ENCODE data around the gene FCER1G.
A peak's percentile ranks its signal among the peaks of the same experiment; 100 is the strongest.

Gene FCER1G

DNA sequence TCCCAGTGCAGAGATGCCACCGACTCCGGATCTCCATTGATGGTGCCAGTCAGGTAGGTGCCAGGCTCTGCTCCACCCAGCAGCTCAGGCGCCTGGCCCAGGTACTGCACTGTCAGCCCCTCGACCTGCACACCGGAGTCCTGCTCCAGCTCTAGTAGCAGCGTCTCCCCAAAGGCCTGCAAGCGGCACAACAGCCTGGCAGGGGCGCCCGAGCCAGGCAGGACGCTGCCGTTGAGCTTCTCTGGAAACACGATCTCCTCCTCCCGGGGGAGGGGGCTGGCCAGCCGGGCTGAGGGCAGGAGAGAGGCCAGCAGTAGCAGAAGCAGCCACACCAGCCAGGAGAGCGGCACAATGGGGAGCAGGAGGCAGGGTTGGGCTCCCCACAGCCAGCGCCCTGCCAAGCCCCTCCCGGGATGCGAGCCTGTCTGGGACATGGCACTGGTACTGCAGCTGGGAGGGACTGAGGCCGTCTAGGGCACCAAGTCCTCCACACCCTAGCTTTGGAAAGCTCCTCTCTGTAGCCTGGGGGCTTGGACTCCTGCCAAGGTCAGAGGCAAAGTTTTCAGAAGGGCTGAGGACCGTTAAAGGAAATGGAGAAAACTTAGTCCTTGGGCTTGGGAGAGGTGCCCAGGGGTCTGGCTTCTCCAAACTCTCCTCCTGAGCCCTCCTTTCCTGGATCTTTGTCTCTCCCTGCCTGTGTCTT is 16.8 kb upstream of the FCER1G start:
- no peak for DNase-seq
- H3K9me3 ChIP-seq (ENCODE audit: control extremely low read depth in 1 of 5, control insufficient read depth in 4 of 5, insufficient read depth in 2 of 5, low read depth in 1 of 5, low read length in 4 of 5): no peaks in the 10 kb centered on the region
- WGBS (ENCODE audit: insufficient coverage): 86% methylated on average over 20 of the region's 20 CpGs
- H3K36me3 ChIP-seq (ENCODE audit: control insufficient read depth in 4 of 4, insufficient read depth in 4 of 4, low read length in 3 of 4): no peaks in the 10 kb centered on the region
- H3K4me1 ChIP-seq (ENCODE audit: control extremely low read depth in 1 of 4, control insufficient read depth in 4 of 4, insufficient read depth in 4 of 4, low read length in 3 of 4): peaks cover 0 to 48% (median 37%) of the 10 kb centered on the region in 4 experiments
- no peaks in the 10 kb centered on the region for H3K27me3 ChIP-seq (replicated peaks in 2 of 5; ENCODE audit: control insufficient read depth in 4 of 5, insufficient read depth in 5 of 5, low read length in 4 of 5)
- H3K4me3 ChIP-seq (ENCODE audit: control insufficient read depth in 1 of 7, extremely low read depth in 1 of 7, insufficient read depth in 4 of 7, low read depth in 2 of 7, low read length in 6 of 7): no peak overlapping the region
- POLR2A ChIA-PET: interaction anchor here (0.6 kb wide), 1 partner anchor 126 kb away, joined by 3 read pairs; no protein-coding TSS in a partner anchor
- CTCF ChIA-PET: interaction anchor here (0.8 to 3.5 kb wide), 7 partner anchors 9 to 184 kb away, joined by 3 to 15 read pairs (median 3); partner anchors contain the start of gene TOMM40L
- no peak overlapping the region for H3K27ac ChIP-seq (ENCODE audit: insufficient read depth in 1 of 2, low read depth in 1 of 2, low read length in 2 of 2, poor library complexity in 1 of 2, severe bottlenecking in 2 of 2)

GRCh38 chr1:161198897-161199431 is 16.1 kb upstream of the FCER1G start, which contains the start of gene ADAMTS4:
Gene ADAMTS4 (minus strand): TSS chr1:161199054. CDS start chr1:161198627, 427 bp downstream.
- no peaks in the 10 kb centered on the region for H3K27me3 ChIP-seq (replicated peaks in 2 of 5; ENCODE audit: control insufficient read depth in 4 of 5, insufficient read depth in 5 of 5, low read length in 4 of 5)
- ChIA-PET CTCF (interaction anchor here (0.8 to 3.5 kb wide), 8 partner anchors 10 to 184 kb away, joined by 3 to 15 read pairs (median 3); partner anchors contain the start of gene TOMM40L), POLR2A (interaction anchor here (0.6 kb wide), 1 partner anchor 127 kb away, joined by 3 read pairs; no protein-coding TSS in a partner anchor)
- no peak within 1 kb of the TSS for H3K4me3 ChIP-seq (ENCODE audit: control insufficient read depth in 1 of 7, extremely low read depth in 1 of 7, insufficient read depth in 4 of 7, low read depth in 2 of 7, low read length in 6 of 7)
- no peaks in the 10 kb centered on the region for H3K9me3 ChIP-seq (ENCODE audit: control extremely low read depth in 1 of 5, control insufficient read depth in 4 of 5, insufficient read depth in 2 of 5, low read depth in 1 of 5, low read length in 4 of 5)
- H3K36me3 ChIP-seq (ENCODE audit: control insufficient read depth in 4 of 4, insufficient read depth in 4 of 4, low read length in 3 of 4): peaks cover 0 to 3% (median 1%) of the 10 kb centered on the region in 4 experiments
- peaks cover 0 to 54% (median 39%) of the 10 kb centered on the region in 4 experiments for H3K4me1 ChIP-seq (ENCODE audit: control extremely low read depth in 1 of 4, control insufficient read depth in 4 of 4, insufficient read depth in 4 of 4, low read length in 3 of 4)
- WGBS (ENCODE audit: insufficient coverage): 86% methylated on average over 9 of the region's 11 CpGs
- H3K27ac ChIP-seq (ENCODE audit: insufficient read depth in 1 of 2, low read depth in 1 of 2, low read length in 2 of 2, poor library complexity in 1 of 2, severe bottlenecking in 2 of 2): no peak within 1 kb of the TSS
- DNase-seq: no peak

DNA sequence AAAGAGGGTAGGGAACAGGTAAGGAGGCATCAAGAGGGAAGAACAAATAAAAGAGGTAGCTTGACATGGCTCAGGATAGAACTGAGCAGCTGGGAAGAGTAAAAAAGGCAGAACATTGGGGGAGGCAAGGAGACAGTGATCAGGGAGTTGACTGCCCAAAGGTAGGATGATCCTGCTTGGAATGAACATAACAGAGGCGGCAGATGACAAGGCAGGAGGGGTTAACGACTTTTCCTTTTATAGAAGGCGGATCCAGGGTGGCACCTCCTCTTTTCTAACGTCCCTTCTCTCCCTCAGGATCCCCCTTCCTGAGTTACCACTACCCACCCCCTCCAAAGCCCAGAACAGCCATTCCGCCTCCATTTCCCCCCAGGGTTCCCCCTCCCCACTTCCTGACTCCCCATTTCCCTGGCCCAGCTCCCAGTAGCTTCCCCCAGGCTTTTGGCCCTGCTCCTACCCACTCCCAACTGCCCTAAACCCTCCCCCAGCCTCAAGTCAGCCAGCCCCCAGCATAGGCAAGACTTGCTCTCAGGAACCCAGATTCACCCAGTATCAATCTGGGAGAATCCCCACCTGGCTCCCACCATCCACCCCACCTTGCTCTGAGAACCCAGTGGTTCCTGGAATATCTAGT is 15.5 kb upstream of the FCER1G start:
- H3K27me3 ChIP-seq (replicated peaks in 2 of 5; ENCODE audit: control insufficient read depth in 4 of 5, insufficient read depth in 5 of 5, low read length in 4 of 5): no peaks in the 10 kb centered on the region
- no peaks in the 10 kb centered on the region for H3K9me3 ChIP-seq (ENCODE audit: control extremely low read depth in 1 of 5, control insufficient read depth in 4 of 5, insufficient read depth in 2 of 5, low read depth in 1 of 5, low read length in 4 of 5)
- H3K36me3 ChIP-seq (ENCODE audit: control insufficient read depth in 4 of 4, insufficient read depth in 4 of 4, low read length in 3 of 4): peaks cover 0 to 9% (median 4%) of the 10 kb centered on the region in 4 experiments
- WGBS (ENCODE audit: insufficient coverage): 69% methylated on average over 3 of the region's 5 CpGs
- CTCF ChIA-PET: interaction anchor here (0.6 to 3.5 kb wide), 8 partner anchors 17 to 183 kb away, joined by 3 to 15 read pairs (median 4); partner anchors contain the start of gene TOMM40L
- POLR2A ChIA-PET: interaction anchor here (0.7 kb wide), 1 partner anchor 16 kb away, joined by 4 read pairs; no protein-coding TSS in a partner anchor
- peaks cover 0 to 54% (median 39%) of the 10 kb centered on the region in 4 experiments for H3K4me1 ChIP-seq (ENCODE audit: control extremely low read depth in 1 of 4, control insufficient read depth in 4 of 4, insufficient read depth in 4 of 4, low read length in 3 of 4)
- no peak for DNase-seq
- no peak overlapping the region for H3K27ac ChIP-seq (ENCODE audit: insufficient read depth in 1 of 2, low read depth in 1 of 2, low read length in 2 of 2, poor library complexity in 1 of 2, severe bottlenecking in 2 of 2)
- H3K4me3 ChIP-seq (ENCODE audit: control insufficient read depth in 1 of 7, extremely low read depth in 1 of 7, insufficient read depth in 4 of 7, low read depth in 2 of 7, low read length in 6 of 7): no peak overlapping the region

GRCh38 chr1:161200421-161200991 is 14.6 kb upstream of the FCER1G start:
- no peak for DNase-seq
- peaks cover 0 to 54% (median 39%) of the 10 kb centered on the region in 4 experiments for H3K4me1 ChIP-seq (ENCODE audit: control extremely low read depth in 1 of 4, control insufficient read depth in 4 of 4, insufficient read depth in 4 of 4, low read length in 3 of 4)

GRCh38 chr1:161200992-161201835 is 13.9 kb upstream of the FCER1G start:
- 85% methylated on average over 8 of the region's 13 CpGs for WGBS (ENCODE audit: insufficient coverage)
- no peaks in the 10 kb centered on the region for H3K27me3 ChIP-seq (replicated peaks in 2 of 5; ENCODE audit: control insufficient read depth in 4 of 5, insufficient read depth in 5 of 5, low read length in 4 of 5)
- H3K4me3 ChIP-seq (ENCODE audit: control insufficient read depth in 1 of 7, extremely low read depth in 1 of 7, insufficient read depth in 4 of 7, low read depth in 2 of 7, low read length in 6 of 7): peak overlapping the region in 5 of 7 experiments; percentile 83 to 98 (median 94)
- peak in 1 of 3 donors; percentile 41 for DNase-seq
- POLR2A ChIA-PET: interaction anchor here (0.9 to 1.7 kb wide), 3 partner anchors 16 to 24 kb away, joined by 3 to 11 read pairs (median 4); partner anchors contain the start of gene TOMM40L
- CTCF ChIA-PET: interaction anchor here (0.6 to 13.6 kb wide), 12 partner anchors 9 to 188 kb away, joined by 3 to 316 read pairs (median 9); partner anchors contain the start of genes APOA2, FCER1G, PPOX and TOMM40L
- peaks cover 0 to 20% (median 11%) of the 10 kb centered on the region in 4 experiments for H3K36me3 ChIP-seq (ENCODE audit: control insufficient read depth in 4 of 4, insufficient read depth in 4 of 4, low read length in 3 of 4)
- peak overlapping the region; percentile 77 to 89 for H3K27ac ChIP-seq (ENCODE audit: insufficient read depth in 1 of 2, low read depth in 1 of 2, low read length in 2 of 2, poor library complexity in 1 of 2, severe bottlenecking in 2 of 2)
- H3K9me3 ChIP-seq (ENCODE audit: control extremely low read depth in 1 of 5, control insufficient read depth in 4 of 5, insufficient read depth in 2 of 5, low read depth in 1 of 5, low read length in 4 of 5): no peaks in the 10 kb centered on the region
- peaks cover 0 to 54% (median 39%) of the 10 kb centered on the region in 4 experiments for H3K4me1 ChIP-seq (ENCODE audit: control extremely low read depth in 1 of 4, control insufficient read depth in 4 of 4, insufficient read depth in 4 of 4, low read length in 3 of 4)

More at GRCh38 chr1:161200421-161200991, 14.6 kb upstream of the FCER1G start:
- H3K36me3 ChIP-seq (ENCODE audit: control insufficient read depth in 4 of 4, insufficient read depth in 4 of 4, low read length in 3 of 4): peaks cover 0 to 14% (median 7%) of the 10 kb centered on the region in 4 experiments
- H3K27me3 ChIP-seq (replicated peaks in 2 of 5; ENCODE audit: control insufficient read depth in 4 of 5, insufficient read depth in 5 of 5, low read length in 4 of 5): no peaks in the 10 kb centered on the region
- no peaks in the 10 kb centered on the region for H3K9me3 ChIP-seq (ENCODE audit: control extremely low read depth in 1 of 5, control insufficient read depth in 4 of 5, insufficient read depth in 2 of 5, low read depth in 1 of 5, low read length in 4 of 5)
- 50% methylated on average over 1 of the region's 5 CpGs for WGBS (ENCODE audit: insufficient coverage)
- POLR2A ChIA-PET: interaction anchor here (0.7 kb wide), 1 partner anchor 15 kb away, joined by 4 read pairs; no protein-coding TSS in a partner anchor
- H3K4me3 ChIP-seq (ENCODE audit: control insufficient read depth in 1 of 7, extremely low read depth in 1 of 7, insufficient read depth in 4 of 7, low read depth in 2 of 7, low read length in 6 of 7): no peak overlapping the region
- CTCF ChIA-PET: interaction anchor here (1.0 to 13.6 kb wide), 6 partner anchors 8 to 102 kb away, joined by 3 to 316 read pairs (median 10); partner anchors contain the start of genes APOA2, FCER1G, PPOX and TOMM40L
- peak overlapping the region in 1 of 2 experiments; percentile 89 for H3K27ac ChIP-seq (ENCODE audit: insufficient read depth in 1 of 2, low read depth in 1 of 2, low read length in 2 of 2, poor library complexity in 1 of 2, severe bottlenecking in 2 of 2)
